Suprapubic skin (tissue), 4 donors: ENCODE results near the gene ZMYND10. TPM values are rescaled to one million over a fixed set of nuclear protein-coding genes. Genes with fewer than 3 reads are reported as not detected.
A peak's percentile ranks its signal among the peaks of the same experiment; 100 is the strongest.

Experiments
- DNase-seq, 2 donors: peaks; one replicate each; pipeline ENCODE4 v3.0.0-alpha.2; 2019; ENCODE audit warnings: low spot score in 2 of 2
- H3K27ac ChIP-seq: fragments of 200-600 bp; sonication (generic); one replicate; pipeline ENCODE4 v1.5.1; 2019
- H3K27me3 ChIP-seq: fragments of 200-600 bp; sonication (generic); one replicate; pipeline ENCODE4 v1.5.1; 2019
- H3K36me3 ChIP-seq: fragments of 200-600 bp; sonication (generic); one replicate; pipeline ENCODE4 v1.5.1; 2019
- H3K4me1 ChIP-seq: fragments of 200-600 bp; sonication (generic); one replicate; pipeline ENCODE4 v1.5.1; 2019
- H3K4me3 ChIP-seq: fragments of 200-600 bp; sonication (generic); one replicate; pipeline ENCODE4 v1.5.1; 2019; ENCODE audit warnings: mild to moderate bottlenecking
- H3K9me3 ChIP-seq: fragments of 200-600 bp; sonication (generic); one replicate; pipeline ENCODE4 v1.5.1; 2019
- EP300 ChIP-seq: sonication (generic); formaldehyde crosslinking; IDR thresholded peaks from one replicate; pipeline ENCODE4 v1.6.1; 2017; ENCODE audit warnings: antibody characterized with exemption
- POLR2A ChIP-seq, 2 donors: fragments of 450-650 bp; IDR thresholded peaks; one replicate each; pipeline ENCODE4 v1.6.1; 2017; ENCODE audit warnings: antibody characterized with exemption in 2 of 2, mild to moderate bottlenecking in 2 of 2, moderate library complexity in 2 of 2
- POLR2AphosphoS5 ChIP-seq, 3 donors: sonication (generic); formaldehyde crosslinking; IDR thresholded peaks; one replicate each; pipeline ENCODE4 v1.6.1; 2017; ENCODE audit warnings: antibody characterized with exemption in 3 of 3
- WGBS: methylation state at CpG from one replicate; pipeline ENCODE4 v1.1.5; 2018; 5-methylcytosine and 5-hydroxymethylcytosine counted together
- total RNA-seq, 4 donors: library from RNA; depleted of rRNA; stranded (reverse); fragments of >200 nt; gene quantifications; one replicate each; pipeline ENCODE4 v1.1.0, GENCODE V29; 2016
- TF ChIP-seq, protein P1 (sequence below), 2 donors: fragments of 200-600 bp in 1 of 2; fragments of 450-650 bp in 1 of 2; sonication (generic) in 1 of 2; IDR thresholded peaks; one replicate each; pipeline ENCODE4 v1.5.1; 2016 to 2019; ENCODE audit warnings: antibody characterized with exemption in 2 of 2, mild to moderate bottlenecking in 1 of 2, moderate library complexity in 1 of 2

Gene ZMYND10
- total RNA-seq, 4 donors from 2014 or later = 1.6 to 4.7 (median 1.9) TPM; not detected in 1

DNA sequence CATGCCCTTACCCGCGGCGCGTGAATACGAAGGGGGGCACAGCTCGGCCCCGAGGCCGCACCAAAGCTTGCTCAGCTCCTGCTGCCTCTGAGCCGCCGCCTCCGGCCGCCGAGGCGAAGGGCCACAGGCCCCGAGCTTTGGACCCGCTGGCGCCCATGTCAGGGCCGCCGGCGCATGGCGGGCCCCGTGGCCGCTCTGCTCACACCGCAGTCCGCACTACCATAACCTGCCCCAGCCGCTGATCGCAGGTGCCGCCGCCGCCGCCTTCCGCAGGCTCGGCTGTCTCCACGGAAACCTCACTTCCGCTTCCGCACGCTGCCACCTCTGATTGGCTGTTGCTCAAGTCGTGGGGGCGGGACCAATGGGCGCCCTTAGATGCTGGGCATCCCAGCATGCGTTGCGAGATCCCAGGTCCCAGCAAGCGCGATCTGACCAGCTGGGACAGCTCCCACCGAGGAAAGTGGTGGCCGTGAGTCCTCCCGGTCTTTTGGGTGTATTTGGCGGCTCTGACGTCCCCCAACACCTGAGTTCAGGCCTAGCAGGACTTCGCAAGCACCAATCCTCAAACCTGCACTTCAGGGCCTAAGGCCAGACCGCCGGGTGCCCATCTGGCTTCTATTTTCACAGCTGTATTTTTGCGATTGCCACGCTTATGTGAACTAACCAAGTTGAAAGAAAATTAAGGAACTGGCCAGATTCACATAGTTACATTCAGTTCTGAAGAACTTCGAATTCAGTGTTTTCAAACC, 17.4 kb downstream of the ZMYND10 start, which contains the start of gene TUSC2:
Gene TUSC2 (minus strand): TSS at position 281 of the 749 bp plus-strand sequence. CDS start 124 bp downstream, at position 157.
- H3K27ac ChIP-seq = peak within 1 kb of the TSS; percentile 76
- TF ChIP-seq, protein P1, sequence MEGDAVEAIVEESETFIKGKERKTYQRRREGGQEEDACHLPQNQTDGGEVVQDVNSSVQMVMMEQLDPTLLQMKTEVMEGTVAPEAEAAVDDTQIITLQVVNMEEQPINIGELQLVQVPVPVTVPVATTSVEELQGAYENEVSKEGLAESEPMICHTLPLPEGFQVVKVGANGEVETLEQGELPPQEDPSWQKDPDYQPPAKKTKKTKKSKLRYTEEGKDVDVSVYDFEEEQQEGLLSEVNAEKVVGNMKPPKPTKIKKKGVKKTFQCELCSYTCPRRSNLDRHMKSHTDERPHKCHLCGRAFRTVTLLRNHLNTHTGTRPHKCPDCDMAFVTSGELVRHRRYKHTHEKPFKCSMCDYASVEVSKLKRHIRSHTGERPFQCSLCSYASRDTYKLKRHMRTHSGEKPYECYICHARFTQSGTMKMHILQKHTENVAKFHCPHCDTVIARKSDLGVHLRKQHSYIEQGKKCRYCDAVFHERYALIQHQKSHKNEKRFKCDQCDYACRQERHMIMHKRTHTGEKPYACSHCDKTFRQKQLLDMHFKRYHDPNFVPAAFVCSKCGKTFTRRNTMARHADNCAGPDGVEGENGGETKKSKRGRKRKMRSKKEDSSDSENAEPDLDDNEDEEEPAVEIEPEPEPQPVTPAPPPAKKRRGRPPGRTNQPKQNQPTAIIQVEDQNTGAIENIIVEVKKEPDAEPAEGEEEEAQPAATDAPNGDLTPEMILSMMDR (IDR thresholded peaks at IDR 0.05) = no peak
- TF ChIP-seq POLR2AphosphoS5 (IDR thresholded peaks at IDR 0.05) = peak in 2 of 3 donors; percentile 2 to 88
- TF ChIP-seq POLR2A (IDR thresholded peaks at IDR 0.05) = peak in 1 of 2 donors; percentile 63
- TF ChIP-seq EP300 = no peak
- peaks cover 56% of the 10 kb centered on the region for H3K4me1 ChIP-seq
- 2% methylated on average over 36 of the region's 55 CpGs for WGBS
- H3K4me3 ChIP-seq = peak within 1 kb of the TSS; percentile 79
- no peaks in the 10 kb centered on the region for H3K27me3 ChIP-seq
- DNase-seq = peak; percentile 99 to 100
- H3K9me3 ChIP-seq = no peaks in the 10 kb centered on the region
- peaks cover 45% of the 10 kb centered on the region for H3K36me3 ChIP-seq

DNA sequence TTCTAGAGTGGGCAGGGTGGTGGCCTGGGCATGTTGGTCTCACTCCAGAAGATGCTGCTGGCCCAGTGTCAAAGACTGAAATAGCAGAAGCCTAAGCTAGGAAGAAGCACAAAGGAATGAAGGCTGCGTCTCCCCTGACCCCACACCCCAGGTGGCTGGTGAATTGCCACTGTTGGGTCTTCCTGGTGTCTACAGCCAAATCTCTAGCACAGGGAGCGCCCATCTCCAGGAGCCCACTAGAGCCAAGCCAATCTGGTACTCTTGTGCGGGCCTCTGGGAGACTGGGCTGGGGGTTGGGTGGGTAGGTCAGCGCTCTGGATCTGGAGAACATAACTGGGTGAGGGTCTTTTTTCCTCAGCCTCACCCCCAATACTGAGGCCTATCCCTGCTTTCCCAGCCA, 18.4 kb downstream of the ZMYND10 start:
- H3K4me3 ChIP-seq = peak overlapping the region; percentile 79
- no peaks in the 10 kb centered on the region for H3K27me3 ChIP-seq
- peaks cover 57% of the 10 kb centered on the region for H3K4me1 ChIP-seq
- no peaks in the 10 kb centered on the region for H3K9me3 ChIP-seq
- TF ChIP-seq, protein P1 (IDR thresholded peaks at IDR 0.05) = no peak
- TF ChIP-seq POLR2AphosphoS5 (IDR thresholded peaks at IDR 0.05) = no peak
- TF ChIP-seq POLR2A (IDR thresholded peaks at IDR 0.05) = no peak
- TF ChIP-seq EP300 = no peak
- H3K36me3 ChIP-seq = peaks cover 42% of the 10 kb centered on the region
- 20% methylated on average over 1 of the region's 4 CpGs for WGBS
- no peak for DNase-seq
- H3K27ac ChIP-seq = peak overlapping the region; percentile 76

DNA sequence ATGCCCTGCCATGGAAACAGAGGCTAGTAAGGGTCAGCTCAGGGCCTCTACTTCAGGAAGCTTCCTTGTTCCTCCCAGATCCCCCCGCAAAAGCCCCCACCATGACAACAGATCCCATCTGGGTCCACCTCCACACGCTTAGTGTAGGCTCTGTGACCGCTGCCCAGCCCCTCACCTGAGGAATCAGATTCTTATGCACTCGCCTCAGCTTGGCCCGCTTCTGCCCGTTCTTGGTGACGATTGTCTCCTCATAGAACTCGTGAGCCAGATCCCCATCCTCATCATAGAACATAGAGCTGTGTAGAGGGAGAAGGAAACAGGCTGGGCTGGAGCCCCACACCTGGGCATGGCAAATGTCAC, 19.4 kb downstream of the ZMYND10 start:
- peaks cover 33% of the 10 kb centered on the region for H3K36me3 ChIP-seq
- 98% methylated on average over 8 of the region's 8 CpGs for WGBS
- H3K27me3 ChIP-seq = no peaks in the 10 kb centered on the region
- no peaks in the 10 kb centered on the region for H3K9me3 ChIP-seq
- H3K4me1 ChIP-seq = peaks cover 61% of the 10 kb centered on the region
- no peak overlapping the region for H3K27ac ChIP-seq
- H3K4me3 ChIP-seq = no peak overlapping the region
- no peak for DNase-seq
- TF ChIP-seq EP300 (no peak), POLR2A (IDR thresholded peaks at IDR 0.05) (no peak), POLR2AphosphoS5 (IDR thresholded peaks at IDR 0.05) (no peak)
- TF ChIP-seq, protein P1 (IDR thresholded peaks at IDR 0.05) = no peak

DNA sequence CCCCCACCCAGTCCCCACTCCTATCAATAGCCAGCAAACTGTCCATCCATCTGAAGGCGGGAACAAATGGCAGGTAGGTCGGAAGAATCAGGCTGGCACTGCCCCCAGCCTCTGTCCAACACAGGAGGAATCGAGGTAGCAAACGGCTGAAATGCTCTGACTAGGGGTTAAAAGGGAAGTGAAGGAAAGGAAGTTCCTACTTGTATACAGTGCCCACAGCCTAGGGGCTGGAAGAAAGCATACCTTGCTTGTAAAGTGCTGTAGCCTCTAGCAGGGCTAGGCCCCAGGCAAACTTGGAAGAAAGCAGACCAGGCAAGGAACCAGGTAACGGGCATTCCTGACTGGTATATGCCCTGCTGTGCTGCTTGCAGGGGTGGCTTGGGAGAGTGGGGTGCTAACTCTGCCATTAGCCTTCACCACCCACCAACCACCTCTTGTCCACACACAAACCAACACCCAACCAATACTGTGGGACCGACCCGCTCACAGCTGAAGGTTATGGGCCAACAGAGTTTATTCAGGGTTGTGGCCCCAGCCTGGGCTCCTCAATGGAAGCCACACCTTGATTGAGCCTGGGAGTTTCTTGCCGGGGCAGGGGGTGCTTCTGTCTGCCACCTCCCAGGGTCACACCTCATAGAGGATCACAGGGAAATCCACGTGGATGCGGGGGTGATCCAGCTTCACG, 19.9 kb downstream of the ZMYND10 start:
- peaks cover 27% of the 10 kb centered on the region for H3K36me3 ChIP-seq
- no peak for DNase-seq
- no peak overlapping the region for H3K27ac ChIP-seq
- H3K4me3 ChIP-seq = no peak overlapping the region
- H3K4me1 ChIP-seq = peaks cover 62% of the 10 kb centered on the region
- no peak for TF ChIP-seq EP300
- TF ChIP-seq POLR2A (IDR thresholded peaks at IDR 0.05) = no peak
- TF ChIP-seq POLR2AphosphoS5 (IDR thresholded peaks at IDR 0.05) = no peak
- TF ChIP-seq, protein P1 (IDR thresholded peaks at IDR 0.05) = no peak
- WGBS = 84% methylated on average over 11 of the region's 11 CpGs
- no peaks in the 10 kb centered on the region for H3K27me3 ChIP-seq
- H3K9me3 ChIP-seq = no peaks in the 10 kb centered on the region

DNA sequence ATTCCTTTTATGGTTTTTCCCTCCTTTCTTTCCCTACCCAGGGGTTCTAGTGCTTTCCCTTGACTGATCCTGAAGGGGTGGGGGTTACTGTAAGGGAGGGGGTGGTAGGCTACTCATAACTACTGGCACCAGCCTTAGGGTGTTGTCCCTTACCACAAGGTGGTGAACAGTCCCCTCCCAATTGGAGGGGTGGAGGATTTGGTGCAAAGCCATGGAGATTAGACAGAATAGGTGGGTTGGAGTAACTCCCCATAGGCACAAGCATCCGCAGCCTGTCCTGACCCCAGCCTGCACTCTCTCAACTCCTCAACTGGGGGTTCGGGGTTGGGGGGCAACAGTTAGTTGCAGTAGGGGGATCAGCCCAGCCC, 20.4 kb downstream of the ZMYND10 start:
- 57% methylated on average over 2 of the region's 2 CpGs for WGBS
- Histone ChIP-seq H3K27me3 (no peaks in the 10 kb centered on the region), H3K4me3 (no peak overlapping the region), H3K9me3 (no peaks in the 10 kb centered on the region), H3K36me3 (peaks cover 22% of the 10 kb centered on the region), H3K27ac (no peak overlapping the region), H3K4me1 (peaks cover 68% of the 10 kb centered on the region)
- TF ChIP-seq EP300 (no peak), POLR2AphosphoS5 (IDR thresholded peaks at IDR 0.05) (no peak), POLR2A (IDR thresholded peaks at IDR 0.05) (no peak)
- TF ChIP-seq, protein P1 (IDR thresholded peaks at IDR 0.05) = no peak
- DNase-seq = no peak
